A549 (cell line): ENCODE measurements around the gene CBFA2T3.

Source experiments
- CBX2 ChIP-seq: fragments of 200-600 bp; sonication (generic); IDR thresholded peaks from 2 replicates; pipeline ENCODE4 v1.6.1; 2016; ENCODE audit warnings: low read depth, mild to moderate bottlenecking, borderline replicate concordance
- CEBPB ChIP-seq, 2 experiments: fragments of >200 bp in 1 of 2; sonication (Bioruptor Twin) in 1 of 2; formaldehyde crosslinking in 1 of 2; IDR thresholded peaks; 2 replicates each; pipeline ENCODE4 v1.6.1; 2012 to 2016
- CTCF ChIP-seq: fragments of >200 bp; sonication (Bioruptor Twin); formaldehyde crosslinking; IDR thresholded peaks from 3 replicates; pipeline ENCODE4 v1.5.1; 2016
- E2F6 ChIP-seq: IDR thresholded peaks from 2 replicates; pipeline ENCODE4 v1.6.1; 2012; ENCODE audit warnings: low read depth, borderline replicate concordance
- EP300 ChIP-seq, 2 experiments: fragments of >200 bp; sonication (Bioruptor Twin); formaldehyde crosslinking; IDR thresholded peaks; 2 replicates in 1 of 2; 3 replicates in 1 of 2; pipeline ENCODE4 v1.6.1; 2016 to 2017
- FOSL2 ChIP-seq, 2 experiments: fragments of 450-650 bp in 1 of 2; fragments of >200 bp in 1 of 2; sonication (Bioruptor Twin) in 1 of 2; formaldehyde crosslinking; IDR thresholded peaks; 2 replicates each; pipeline versions ENCODE4 v1.5.0 to v1.6.1; 2016 to 2020; ENCODE audit warnings: mild to moderate bottlenecking in 1 of 2, moderate library complexity in 1 of 2
- JUNB ChIP-seq: fragments of >200 bp; sonication (Bioruptor Twin); formaldehyde crosslinking; IDR thresholded peaks from 2 replicates; pipeline ENCODE4 v1.6.1; 2016
- MYC ChIP-seq: IDR thresholded peaks from 2 replicates; pipeline ENCODE4 v1.6.1; 2012; ENCODE audit warnings: mild to moderate bottlenecking, inconsistent platforms, low read length, improper control_type of control experiment, borderline replicate concordance
- POLR2A ChIP-seq: IDR thresholded peaks from 2 replicates; pipeline ENCODE4 v1.6.1; 2012; ENCODE audit warnings: mild to moderate bottlenecking, low read length
- REST ChIP-seq: fragments of 200-600 bp; sonication (generic); IDR thresholded peaks from 2 replicates; pipeline ENCODE4 v1.6.1; 2016; ENCODE audit warnings: antibody characterized with exemption, mild to moderate bottlenecking, moderate library complexity
- RNF2 ChIP-seq: fragments of 200-600 bp; sonication (generic); IDR thresholded peaks from 2 replicates; pipeline ENCODE4 v1.6.1; 2016; ENCODE audit warnings: low read depth, mild to moderate bottlenecking, antibody characterized with exemption, moderate library complexity, borderline replicate concordance
- SMC3 ChIP-seq: fragments of >200 bp; sonication (Bioruptor Twin); formaldehyde crosslinking; IDR thresholded peaks from 3 replicates; pipeline ENCODE4 v1.6.1; 2018; ENCODE audit warnings: inconsistent platforms
- SREBF2 ChIP-seq: fragments of 450-650 bp; IDR thresholded peaks from 2 replicates; pipeline ENCODE4 v1.6.1; 2014; ENCODE audit warnings: mild to moderate bottlenecking, moderate library complexity
- USF2 ChIP-seq: fragments of 450-650 bp; IDR thresholded peaks from 2 replicates; pipeline ENCODE4 v1.6.1; 2014; ENCODE audit warnings: antibody characterized with exemption

- TF ChIP-seq CTCF (no peak), MYC (no peak), SREBF2 (no peak), REST (no peak), CEBPB (IDR thresholded peaks at IDR 0.05) (no peak), E2F6 (no peak), POLR2A (no peak), SMC3 (no peak), JUNB (no peak), FOSL2 (IDR thresholded peaks at IDR 0.05) (no peak), FOSL2 (CRISPR knock-in tag; IDR thresholded peaks at IDR 0.05) (no peak), USF2 (no peak), EP300 (IDR thresholded peaks at IDR 0.05) (no peak), CBX2 (no peak), RNF2 (no peak)
These were observed 111.3 kb downstream of the CBFA2T3 start for GRCh38 chr16:88865742-88866141.
